ENCODE measurements around the gene ACTL10. TPM values are rescaled to one million over a fixed set of nuclear protein-coding genes. Genes with fewer than 3 reads are reported as not detected.

ACTL10 gene
- total RNA-seq, 4 donors from 2014 or later = 1.5 to 14.1 (median 3.0) TPM; not detected in 1

DNA sequence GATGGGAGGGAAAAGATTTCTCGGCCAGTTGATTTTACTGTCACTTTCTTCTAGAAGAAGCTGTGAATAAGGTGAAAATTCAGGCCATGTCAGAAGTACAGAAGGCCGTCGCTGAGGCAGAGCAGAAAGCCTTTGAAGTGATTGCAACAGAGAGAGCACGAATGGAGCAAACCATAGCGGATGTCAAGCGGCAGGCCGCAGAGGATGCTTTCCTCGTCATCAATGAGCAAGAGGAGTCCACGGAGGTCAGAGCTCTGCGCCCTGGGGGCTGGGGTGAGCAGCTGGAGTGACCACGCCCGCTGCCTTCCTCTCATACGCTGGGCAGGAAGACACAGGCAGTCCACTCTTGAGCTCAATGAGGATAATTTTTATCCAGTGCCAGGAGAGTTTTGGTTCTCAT is 26.5 kb upstream of the ACTL10 start:
- Histone ChIP-seq H3K4me1 (no peaks in the 10 kb centered on the region), H3K4me3 (no peak overlapping the region), H3K27me3 (no peaks in the 10 kb centered on the region), H3K27ac (no peak overlapping the region), H3K36me3 (peaks cover 0 to 45% (median 19%) of the 10 kb centered on the region in 4 donors), H3K9me3 (no peaks in the 10 kb centered on the region)
- DNase-seq = no peak
- intact Hi-C loops (cut with DNase I; ENCODE audit: low total_unique reads) = no loop called here
- in situ Hi-C loops (cut with MboI; ENCODE audit: low pct_ligation_motif_present in 1 of 4, low pct_unique_long_range_greater_than_20kb in 1 of 4, low sequenced_read_pairs in 3 of 4) = no loop called here
- TF ChIP-seq POLR2A (IDR thresholded peaks at IDR 0.05) (no peak), POLR2AphosphoS5 (IDR thresholded peaks at IDR 0.05) (no peak), EP300 (IDR thresholded peaks at IDR 0.05; ENCODE audit: low read depth) (no peak)
- TF ChIP-seq, protein P1, sequence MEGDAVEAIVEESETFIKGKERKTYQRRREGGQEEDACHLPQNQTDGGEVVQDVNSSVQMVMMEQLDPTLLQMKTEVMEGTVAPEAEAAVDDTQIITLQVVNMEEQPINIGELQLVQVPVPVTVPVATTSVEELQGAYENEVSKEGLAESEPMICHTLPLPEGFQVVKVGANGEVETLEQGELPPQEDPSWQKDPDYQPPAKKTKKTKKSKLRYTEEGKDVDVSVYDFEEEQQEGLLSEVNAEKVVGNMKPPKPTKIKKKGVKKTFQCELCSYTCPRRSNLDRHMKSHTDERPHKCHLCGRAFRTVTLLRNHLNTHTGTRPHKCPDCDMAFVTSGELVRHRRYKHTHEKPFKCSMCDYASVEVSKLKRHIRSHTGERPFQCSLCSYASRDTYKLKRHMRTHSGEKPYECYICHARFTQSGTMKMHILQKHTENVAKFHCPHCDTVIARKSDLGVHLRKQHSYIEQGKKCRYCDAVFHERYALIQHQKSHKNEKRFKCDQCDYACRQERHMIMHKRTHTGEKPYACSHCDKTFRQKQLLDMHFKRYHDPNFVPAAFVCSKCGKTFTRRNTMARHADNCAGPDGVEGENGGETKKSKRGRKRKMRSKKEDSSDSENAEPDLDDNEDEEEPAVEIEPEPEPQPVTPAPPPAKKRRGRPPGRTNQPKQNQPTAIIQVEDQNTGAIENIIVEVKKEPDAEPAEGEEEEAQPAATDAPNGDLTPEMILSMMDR (IDR thresholded peaks at IDR 0.05) = no peak
- 92 to 100% methylated on average over 2 to 13 of the region's 13 CpGs for WGBS, 2 donors (ENCODE audit: low coverage in 1 of 2)

DNA sequence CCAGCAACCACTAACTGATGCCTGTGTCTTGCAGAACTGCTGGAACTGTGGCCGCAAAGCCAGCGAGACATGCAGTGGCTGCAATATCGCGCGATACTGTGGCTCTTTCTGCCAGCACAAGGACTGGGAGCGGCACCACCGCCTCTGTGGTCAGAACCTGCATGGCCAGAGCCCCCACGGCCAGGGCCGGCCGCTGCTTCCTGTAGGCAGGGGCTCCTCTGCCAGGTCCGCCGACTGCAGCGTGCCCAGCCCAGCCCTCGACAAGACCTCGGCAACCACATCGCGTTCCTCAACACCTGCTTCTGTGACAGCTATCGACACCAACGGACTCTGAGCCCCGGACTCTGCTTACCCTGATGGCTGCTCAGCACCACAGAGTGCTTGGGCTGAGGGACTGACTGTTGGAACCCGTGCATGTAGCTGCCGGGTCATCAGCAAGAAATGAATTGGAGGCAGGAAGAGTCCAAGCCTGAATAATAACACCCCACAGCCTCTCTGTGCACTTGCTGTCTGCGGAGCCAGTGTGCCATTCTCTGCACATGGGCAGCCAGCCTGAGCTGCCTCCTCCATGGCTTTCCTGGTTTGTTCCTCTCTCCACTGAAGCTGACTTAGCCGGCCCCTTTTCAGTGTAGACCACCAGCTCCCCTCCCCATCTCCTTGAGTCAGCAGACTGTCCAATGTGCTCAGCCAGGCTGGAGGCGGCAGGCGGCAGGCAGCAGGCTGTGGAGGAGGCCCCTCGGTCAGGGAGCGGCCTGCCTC is 22.3 kb upstream of the ACTL10 start:
- peaks cover 0 to 23% (median 7%) of the 10 kb centered on the region in 4 donors for H3K4me1 ChIP-seq
- in situ Hi-C loops (cut with MboI; ENCODE audit: low pct_ligation_motif_present in 1 of 4, low pct_unique_long_range_greater_than_20kb in 1 of 4, low sequenced_read_pairs in 3 of 4) = no loop called here
- H3K36me3 ChIP-seq = peaks cover 0 to 35% (median 10%) of the 10 kb centered on the region in 4 donors
- no peak overlapping the region for H3K27ac ChIP-seq
- no peaks in the 10 kb centered on the region for H3K9me3 ChIP-seq
- WGBS, 2 donors (ENCODE audit: low coverage in 1 of 2) = 92% methylated on average over 28 of the region's 28 CpGs; no CpG with 5 or more reads in 1 of the 2 donors
- H3K27me3 ChIP-seq = no peaks in the 10 kb centered on the region
- intact Hi-C loops (cut with DNase I; ENCODE audit: low total_unique reads) = loop anchor here (1.0 kb wide), 1 partner anchor 20 kb away; no protein-coding TSS in a partner anchor
- no peak overlapping the region for H3K4me3 ChIP-seq
- TF ChIP-seq, protein P1 (IDR thresholded peaks at IDR 0.05) = no peak
- TF ChIP-seq POLR2AphosphoS5 (IDR thresholded peaks at IDR 0.05) (no peak), EP300 (IDR thresholded peaks at IDR 0.05; ENCODE audit: low read depth) (no peak), POLR2A (IDR thresholded peaks at IDR 0.05) (no peak)
- DNase-seq = no peak

DNA sequence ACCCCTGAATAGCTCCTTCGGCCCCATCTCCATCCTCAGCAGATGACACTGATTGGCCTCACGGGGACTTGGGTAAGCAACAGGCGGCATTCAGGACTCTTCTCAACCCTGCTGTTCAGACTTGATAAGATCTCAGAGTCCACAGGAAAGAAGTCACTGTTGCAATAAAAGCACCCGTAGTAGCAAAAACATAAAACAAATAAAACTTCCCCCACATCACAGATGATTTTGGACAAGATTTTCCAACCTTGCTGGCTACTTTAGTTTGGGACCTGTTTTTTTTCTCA is 21.7 kb upstream of the ACTL10 start:
- H3K9me3 ChIP-seq = no peaks in the 10 kb centered on the region
- no peak for DNase-seq
- in situ Hi-C loops (cut with MboI; ENCODE audit: low pct_ligation_motif_present in 1 of 4, low pct_unique_long_range_greater_than_20kb in 1 of 4, low sequenced_read_pairs in 3 of 4) = no loop called here
- intact Hi-C loops (cut with DNase I; ENCODE audit: low total_unique reads) = loop anchor here (1.0 kb wide), 1 partner anchor 21 kb away; no protein-coding TSS in a partner anchor
- H3K36me3 ChIP-seq = peaks cover 0 to 32% (median 7%) of the 10 kb centered on the region in 4 donors
- H3K27ac ChIP-seq = no peak overlapping the region
- H3K27me3 ChIP-seq = no peaks in the 10 kb centered on the region
- TF ChIP-seq, protein P1 (IDR thresholded peaks at IDR 0.05) = no peak
- TF ChIP-seq POLR2A (IDR thresholded peaks at IDR 0.05) = no peak
- no peak for TF ChIP-seq POLR2AphosphoS5 (IDR thresholded peaks at IDR 0.05)
- no peak for TF ChIP-seq EP300 (IDR thresholded peaks at IDR 0.05; ENCODE audit: low read depth)
- H3K4me1 ChIP-seq = peaks cover 0 to 26% (median 7%) of the 10 kb centered on the region in 4 donors
- H3K4me3 ChIP-seq = no peak overlapping the region
- 65% methylated on average over 4 of the region's 4 CpGs; no CpG with 5 or more reads in 1 of the 2 donors for WGBS, 2 donors (ENCODE audit: low coverage in 1 of 2)

DNA sequence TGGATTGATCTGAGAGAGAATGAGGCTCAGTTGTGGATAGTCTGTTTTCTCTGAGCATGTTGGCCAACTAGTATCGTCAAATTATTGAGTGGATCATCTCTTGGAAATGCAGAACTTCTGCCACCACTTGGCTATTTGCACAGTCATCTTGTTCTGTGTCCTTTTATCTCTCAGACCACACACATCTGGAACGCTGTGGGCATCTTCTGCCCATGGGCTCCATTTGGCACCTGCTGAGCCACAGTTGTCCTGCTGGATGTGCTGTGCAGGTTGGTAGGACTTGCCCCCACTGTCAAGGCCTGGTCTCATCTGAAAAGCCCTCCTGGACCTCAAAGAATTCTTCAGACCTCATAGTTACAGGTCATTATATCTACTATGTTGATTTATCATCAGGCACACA is 21.3 kb upstream of the ACTL10 start:
- no peaks in the 10 kb centered on the region for H3K27me3 ChIP-seq
- WGBS, 2 donors (ENCODE audit: low coverage in 1 of 2) = 90 to 96% methylated on average over 2 of the region's 2 CpGs
- intact Hi-C loops (cut with DNase I; ENCODE audit: low total_unique reads) = loop anchor here (1.0 kb wide), 1 partner anchor 21 kb away; no protein-coding TSS in a partner anchor
- H3K9me3 ChIP-seq = no peaks in the 10 kb centered on the region
- H3K36me3 ChIP-seq = peaks cover 0 to 28% (median 5%) of the 10 kb centered on the region in 4 donors
- DNase-seq = no peak
- H3K27ac ChIP-seq = no peak overlapping the region
- no peak overlapping the region for H3K4me3 ChIP-seq
- H3K4me1 ChIP-seq = peaks cover 0 to 27% (median 7%) of the 10 kb centered on the region in 4 donors
- TF ChIP-seq POLR2AphosphoS5 (IDR thresholded peaks at IDR 0.05) (no peak), POLR2A (IDR thresholded peaks at IDR 0.05) (no peak), EP300 (IDR thresholded peaks at IDR 0.05; ENCODE audit: low read depth) (no peak)
- TF ChIP-seq, protein P1 (IDR thresholded peaks at IDR 0.05) = no peak
- in situ Hi-C loops (cut with MboI; ENCODE audit: low pct_ligation_motif_present in 1 of 4, low pct_unique_long_range_greater_than_20kb in 1 of 4, low sequenced_read_pairs in 3 of 4) = no loop called here
